ENCODE data around the gene AP5B1.
"Not testable (repeated sequence)": the region's sequence is repeated elsewhere in the genome, so short reads cannot be mapped to it uniquely, and the experiment has no call there.

AP5B1 gene

GRCh38 chr11:65782816-65783228, 2.0 kb upstream of the AP5B1 start:
- DNase-seq = no peak

GRCh38 chr11:65781962-65782815, 1.4 kb upstream of the AP5B1 start:
- no peak for DNase-seq

GRCh38 chr11:65781152-65781961, 581 bp upstream of the AP5B1 start:
- no peak for DNase-seq

GRCh38 chr11:65779919-65780769, 632 bp downstream of the AP5B1 start:
- DNase-seq = peak; percentile 78 to 87

GRCh38 chr11:65779669-65779918, 1.2 kb downstream of the AP5B1 start:
- no peak for DNase-seq

GRCh38 chr11:65778901-65779668, 1.7 kb downstream of the AP5B1 start:
- DNase-seq = no peak

GRCh38 chr11:65778431-65778900, 2.3 kb downstream of the AP5B1 start:
- DNase-seq = no peak

GRCh38 chr11:65777821-65778361, 2.9 kb downstream of the AP5B1 start:
- no peak for DNase-seq

GRCh38 chr11:65777241-65777640, 3.5 kb downstream of the AP5B1 start:
- no peak for DNase-seq

GRCh38 chr11:65776710-65777141, 4.0 kb downstream of the AP5B1 start:
- DNase-seq = no peak

GRCh38 chr11:65776196-65776595, 4.6 kb downstream of the AP5B1 start:
- no peak for DNase-seq

GRCh38 chr11:65774525-65775306, 6.1 kb downstream of the AP5B1 start:
- no peak for DNase-seq

GRCh38 chr11:65773784-65774411, 6.9 kb downstream of the AP5B1 start:
- no peak for DNase-seq

GRCh38 chr11:65771589-65772112, 9.1 kb downstream of the AP5B1 start:
- DNase-seq = no peak

GRCh38 chr11:65770951-65771567, 9.7 kb downstream of the AP5B1 start:
- no peak for DNase-seq

- DNase-seq = not testable (repeated sequence)
These were observed 13.0 kb downstream of the AP5B1 start for GRCh38 chr11:65767806-65768205.

GRCh38 chr11:65767406-65767805, 13.4 kb downstream of the AP5B1 start:
- no peak for DNase-seq

GRCh38 chr11:65766535-65766934, 14.2 kb downstream of the AP5B1 start:
- DNase-seq = no peak

- DNase-seq = no peak
These were observed 16.3 kb downstream of the AP5B1 start for GRCh38 chr11:65764434-65764833.

- not testable (repeated sequence) for DNase-seq
These were observed 18.0 kb downstream of the AP5B1 start for GRCh38 chr11:65762816-65763215.

Measured in stimulated activated CD4-positive, alpha-beta T cell treated with anti-CD3 and anti-CD28 coated beads, Interleukin-2, amount 100 ng/mL, for 48 hours (primary cell).